Inferior parietal cortex (tissue), 1 donor: Measurements from ENCODE around the gene PELI3.
A peak's percentile ranks its signal among the peaks of the same experiment; 100 is the strongest.
"Not testable (repeated sequence)": the region's sequence is repeated elsewhere in the genome, so short reads cannot be mapped to it uniquely, and the experiment has no call there.

Experiments
- DNase-seq: peaks from one replicate; pipeline ENCODE4 v3.0.0-alpha.2; 2016; ENCODE audit errors: extremely low spot score

Gene PELI3

GRCh38 chr11:66466225-66467033, at the start of gene PELI3:
Gene PELI3, plus strand, starts transcription at chr11:66466905. Its CDS starts 1,224 bp downstream, at chr11:66468129.
- DNase-seq = peak; percentile 85

GRCh38 chr11:66417000-66417399, 49.7 kb upstream of the PELI3 start:
- DNase-seq = peak; percentile 70

GRCh38 chr11:66418168-66418985, 48.3 kb upstream of the PELI3 start:
- peak; percentile 52 for DNase-seq

- DNase-seq = no peak
Observed at GRCh38 chr11:66418986-66419308, 47.8 kb upstream of the PELI3 start.

GRCh38 chr11:66419825-66420224, 46.9 kb upstream of the PELI3 start:
- no peak for DNase-seq

GRCh38 chr11:66420671-66421476, 45.8 kb upstream of the PELI3 start, which contains the start of gene NPAS4:
Gene NPAS4, plus strand, starts transcription at chr11:66421035. Its CDS starts 145 bp downstream, at chr11:66421180.
- no peak for DNase-seq

- DNase-seq = peak; percentile 81
Observed at GRCh38 chr11:66421492-66422205, 45.1 kb upstream of the PELI3 start.

GRCh38 chr11:66426314-66426713, 40.4 kb upstream of the PELI3 start:
- DNase-seq = no peak

GRCh38 chr11:66428933-66429332, 37.8 kb upstream of the PELI3 start:
- no peak for DNase-seq

GRCh38 chr11:66429983-66430602, 36.6 kb upstream of the PELI3 start:
- peak; percentile 73 for DNase-seq

- not testable (repeated sequence) for DNase-seq
Observed at GRCh38 chr11:66431287-66431686, 35.4 kb upstream of the PELI3 start.

- not testable (repeated sequence) for DNase-seq
Observed at GRCh38 chr11:66431871-66432329, 34.8 kb upstream of the PELI3 start.

GRCh38 chr11:66432597-66432996, 34.1 kb upstream of the PELI3 start:
- DNase-seq = no peak

- no peak for DNase-seq
Observed at GRCh38 chr11:66437979-66438503, 28.7 kb upstream of the PELI3 start.

- DNase-seq = peak; percentile 96
Observed at GRCh38 chr11:66438504-66439466, 27.9 kb upstream of the PELI3 start, which contains the start of gene MRPL11. Gene MRPL11, minus strand, starts transcription at chr11:66438848. Its CDS starts 94 bp downstream, at chr11:66438754.

- not testable (repeated sequence) for DNase-seq
Observed at GRCh38 chr11:66440101-66440939, 26.4 kb upstream of the PELI3 start.

GRCh38 chr11:66440940-66441282, 25.8 kb upstream of the PELI3 start:
- not testable (repeated sequence) for DNase-seq

GRCh38 chr11:66443602-66444001, 23.1 kb upstream of the PELI3 start:
- no peak for DNase-seq
